GM21619 (cell line): Measurements from ENCODE around the gene MAP7D3.
"Not testable (repeated sequence)": the region's sequence is repeated elsewhere in the genome, so short reads cannot be mapped to it uniquely, and the experiment has no call there.

Experiments used
- ATAC-seq: cut with Tn5 transposase; IDR thresholded peaks from one replicate; pipeline ENCODE4 v1.9.1; 2021; ENCODE audit not compliant: unreplicated experiment

Gene MAP7D3

GRCh38 chrX:136256026-136256425 lies 4.8 kb upstream of the MAP7D3 start:
- no peak for ATAC-seq

DNA sequence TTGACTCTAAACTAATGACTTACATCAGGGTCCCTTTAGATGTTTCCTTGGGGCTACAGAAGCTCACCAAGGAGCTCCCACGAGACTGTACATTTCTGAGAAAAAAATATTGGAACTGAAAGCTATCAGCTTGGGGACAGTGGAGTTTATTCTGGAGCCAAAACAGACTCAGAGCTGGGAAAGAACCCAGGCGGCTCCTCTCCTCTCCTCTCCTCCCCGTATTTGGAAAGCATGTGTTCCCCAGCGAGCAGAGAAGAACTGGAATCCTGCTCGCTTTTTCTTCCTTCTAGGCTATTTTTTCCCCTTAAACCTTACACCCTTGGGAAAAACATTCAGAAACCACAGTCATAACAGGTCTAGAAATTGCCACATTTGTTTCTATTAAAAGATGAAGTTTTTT lies 4.3 kb upstream of the MAP7D3 start:
- no peak for ATAC-seq

- peak; percentile 39 for ATAC-seq
Observed at GRCh38 chrX:136250191-136251040, 784 bp downstream of the MAP7D3 start.

DNA sequence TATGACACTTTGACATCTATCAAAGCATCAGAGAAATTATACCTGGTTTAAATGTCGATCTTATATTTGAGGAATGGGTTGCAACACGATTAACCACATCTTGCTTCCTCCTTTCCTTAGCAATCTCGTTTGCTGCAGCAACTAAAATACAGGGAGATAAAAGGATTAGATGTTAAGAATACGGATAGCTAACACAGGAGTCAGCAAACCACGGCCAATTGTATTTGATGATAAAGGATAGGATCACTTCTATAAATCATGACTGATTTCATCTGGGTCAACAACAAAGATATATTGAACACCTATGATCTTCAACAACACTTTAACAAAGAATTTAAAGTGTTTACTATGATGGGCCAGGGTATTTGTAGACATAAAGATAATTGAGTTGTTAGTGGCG lies 5.0 kb downstream of the MAP7D3 start:
- ATAC-seq, result no peak

- not testable (repeated sequence) for ATAC-seq
Observed at GRCh38 chrX:136237849-136238248, 13.4 kb downstream of the MAP7D3 start.

DNA sequence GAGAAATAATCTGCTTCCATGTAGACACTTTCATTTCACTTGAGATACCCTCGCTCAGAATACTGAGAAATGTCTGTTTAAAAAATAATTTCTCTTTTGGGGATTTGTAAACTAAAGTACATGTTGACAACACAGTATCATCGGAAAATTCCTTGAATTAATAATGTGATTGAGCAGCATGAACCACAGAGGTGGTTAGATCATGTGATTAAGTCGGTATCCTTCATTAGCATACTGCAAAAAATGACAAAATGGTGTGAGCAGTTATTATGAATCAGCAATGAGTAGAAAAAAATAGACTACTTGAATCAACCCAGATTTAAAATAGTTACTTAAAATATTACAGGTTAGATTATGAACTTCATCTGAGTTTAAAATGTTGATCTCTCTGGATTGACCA lies 14.1 kb downstream of the MAP7D3 start:
- ATAC-seq, result no peak

- ATAC-seq, result peak; percentile 63
Observed at GRCh38 chrX:136228839-136229207, 22.4 kb downstream of the MAP7D3 start.

GRCh38 chrX:136227948-136228838 lies 23.0 kb downstream of the MAP7D3 start:
- peak; percentile 65 for ATAC-seq

- ATAC-seq, result no peak
Observed at GRCh38 chrX:136227074-136227473, 24.1 kb downstream of the MAP7D3 start.

GRCh38 chrX:136221851-136222513 lies 29.2 kb downstream of the MAP7D3 start:
- ATAC-seq, result no peak

DNA sequence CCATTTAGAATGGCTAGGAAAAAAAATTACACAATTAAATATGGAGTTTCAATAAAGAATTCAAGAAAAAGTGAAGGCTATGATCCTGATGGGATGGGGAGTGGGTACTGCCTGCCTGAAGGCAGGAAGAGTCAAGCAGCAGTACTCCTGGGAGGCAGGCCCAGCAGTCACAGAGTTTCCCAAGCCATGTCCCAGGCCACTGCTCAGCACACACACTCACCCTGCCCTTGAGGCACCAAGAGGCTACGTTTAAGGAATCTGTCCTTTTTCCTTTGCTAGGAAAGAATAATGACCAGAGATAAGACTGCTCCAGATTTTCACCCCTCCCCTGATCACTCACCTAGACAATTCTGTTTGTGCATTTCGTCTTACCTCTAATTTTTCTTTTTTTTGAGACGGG lies 30.2 kb downstream of the MAP7D3 start:
- no peak for ATAC-seq

DNA sequence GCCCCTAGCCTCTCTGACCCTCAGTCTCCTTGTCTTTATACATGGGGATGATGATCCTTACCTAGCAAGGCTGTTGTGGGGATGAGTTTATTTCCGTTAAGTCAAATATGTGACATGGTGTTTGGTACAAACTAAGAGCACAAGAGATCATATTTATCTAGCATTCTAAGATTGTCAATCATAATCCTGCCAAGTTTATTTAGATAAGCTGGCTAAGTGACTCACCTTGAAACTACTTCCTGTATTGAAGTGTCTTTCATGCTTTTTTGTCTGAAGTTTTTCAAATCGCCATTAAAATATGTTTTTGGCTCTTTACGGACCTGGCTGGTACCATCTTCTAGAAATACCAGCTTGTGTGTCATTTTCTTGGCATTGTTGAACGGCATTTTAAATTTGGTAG lies 30.7 kb downstream of the MAP7D3 start:
- ATAC-seq, result no peak

- ATAC-seq, result no peak
Observed at GRCh38 chrX:136219893-136220292, 31.3 kb downstream of the MAP7D3 start.

GRCh38 chrX:136215559-136215958 lies 35.6 kb downstream of the MAP7D3 start:
- no peak for ATAC-seq

DNA sequence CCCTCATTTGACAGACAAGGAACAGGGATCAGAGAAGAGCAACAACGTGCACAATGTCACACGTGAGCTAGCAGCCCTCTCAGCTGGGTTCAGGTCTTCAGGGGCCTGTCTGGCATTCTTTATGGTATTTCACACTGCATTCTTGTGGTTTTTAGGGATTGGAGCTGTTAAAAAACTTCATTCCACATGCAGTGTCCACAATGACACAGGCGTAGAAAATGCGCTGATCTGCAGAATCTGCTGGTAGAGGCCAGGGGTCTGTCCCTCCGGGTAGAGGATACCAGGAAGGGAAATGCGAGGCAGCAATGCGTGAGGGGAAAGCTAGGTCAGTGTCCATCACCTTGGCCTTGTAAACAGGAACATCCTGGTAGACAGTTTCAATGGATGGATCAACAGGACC lies 36.6 kb downstream of the MAP7D3 start:
- no peak for ATAC-seq

DNA sequence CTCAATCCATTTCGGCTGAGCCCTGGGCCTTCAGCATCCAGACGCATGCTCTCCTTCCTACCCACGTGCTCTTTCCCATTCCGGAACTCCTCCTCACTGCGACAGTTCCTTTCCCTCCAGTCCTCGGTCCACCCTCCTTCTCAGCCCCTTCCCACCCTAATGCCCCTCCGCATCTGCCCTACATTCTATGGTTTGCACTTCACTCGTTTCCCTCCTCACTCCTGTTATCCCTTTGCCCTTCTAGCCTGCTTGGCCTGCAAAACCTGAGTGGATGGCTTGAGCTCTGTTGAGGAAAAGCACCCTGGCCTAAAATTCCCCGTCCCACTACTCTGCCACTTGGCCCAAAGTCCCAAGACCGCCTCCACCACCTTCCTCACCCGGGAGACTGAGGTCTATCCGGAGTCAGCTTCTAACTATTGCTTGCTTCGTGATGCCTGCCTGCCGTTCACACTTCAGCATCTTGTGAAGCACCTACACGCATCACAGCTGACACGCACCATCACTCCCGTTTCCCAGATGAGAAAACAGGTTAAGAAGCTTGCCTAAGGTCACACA lies 38.6 kb downstream of the MAP7D3 start:
- no peak for ATAC-seq

DNA sequence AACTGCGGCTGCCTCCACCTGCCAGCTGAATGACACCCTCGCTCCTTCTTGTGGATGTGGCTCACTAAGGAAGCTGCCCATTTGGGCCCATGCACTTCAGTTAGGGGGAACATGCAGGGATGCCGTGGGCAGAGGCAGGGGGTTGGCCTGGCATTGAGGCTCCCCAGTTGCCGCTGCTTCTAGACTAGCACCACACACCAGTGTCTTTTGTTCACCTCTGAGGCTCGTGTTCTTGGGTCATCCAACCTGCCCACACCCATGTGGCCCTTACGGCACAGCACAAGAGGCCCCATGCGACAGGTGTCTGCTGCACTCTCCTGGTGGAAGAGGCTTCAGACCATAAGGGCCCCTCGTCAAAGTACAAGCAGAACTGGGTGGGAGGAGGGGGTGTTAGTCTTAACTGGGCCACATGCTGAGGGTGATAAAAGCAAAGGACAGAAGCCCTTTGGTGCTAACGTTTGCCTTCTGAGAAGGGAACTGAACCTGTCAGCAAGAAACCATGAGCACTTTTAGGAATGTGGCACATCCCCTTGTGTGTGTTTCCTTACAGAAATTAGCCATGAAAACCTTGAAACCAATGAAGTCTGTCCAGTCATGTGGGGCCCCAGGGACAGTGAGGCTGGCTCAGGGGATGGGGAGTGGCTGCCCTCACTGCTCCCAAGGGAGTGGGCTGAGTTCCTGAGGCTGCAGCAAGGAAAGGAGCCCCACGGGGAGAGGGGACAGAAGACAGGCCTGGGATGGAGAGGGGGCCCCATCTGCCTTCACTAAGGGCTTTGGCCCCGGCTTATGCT lies 39.2 kb downstream of the MAP7D3 start:
- no peak for ATAC-seq

DNA sequence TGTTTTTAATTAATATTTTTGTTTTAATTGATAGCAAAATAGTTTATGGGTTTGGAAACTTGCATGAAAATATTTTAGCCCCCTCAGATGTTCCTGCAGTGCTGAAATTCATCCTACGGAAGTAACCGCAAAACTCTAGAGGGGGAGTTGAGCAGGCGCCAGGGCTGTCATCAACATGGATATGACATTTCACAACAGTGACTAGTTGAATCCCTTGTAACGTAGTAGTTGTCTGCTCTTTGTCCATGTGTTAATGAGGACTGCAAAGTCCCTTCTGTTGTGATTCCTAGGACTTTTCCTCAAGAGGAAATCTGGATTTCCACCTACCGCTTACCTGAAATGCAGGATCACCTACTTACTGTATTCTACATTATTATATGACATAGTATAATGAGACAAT lies 40.4 kb downstream of the MAP7D3 start:
- ATAC-seq, result no peak

- no peak for ATAC-seq
Observed at GRCh38 chrX:136210243-136210642, 41.0 kb downstream of the MAP7D3 start.

- no peak for ATAC-seq
Observed at GRCh38 chrX:136209751-136210150, 41.4 kb downstream of the MAP7D3 start.
